Parathyroid adenoma (tissue), 2 donors: ENCODE measurements around the gene PCDH8.

Experiments used
- H2AFZ ChIP-seq: fragments of 300-600 bp; sonication (generic); one replicate; pipeline ENCODE4 v1.7.0; 2017; ENCODE audit warnings: antibody characterized with exemption, mild to moderate bottlenecking
- H3K27ac ChIP-seq: fragments of 300-600 bp; sonication (generic); one replicate; pipeline ENCODE4 v1.7.0; 2017
- H3K27me3 ChIP-seq: fragments of 300-600 bp; sonication (generic); one replicate; pipeline ENCODE4 v1.7.0; 2017; ENCODE audit warnings: low read length; ENCODE audit not compliant: control insufficient read depth, insufficient read depth
- H3K36me3 ChIP-seq: fragments of 300-600 bp; sonication (generic); one replicate; pipeline ENCODE4 v1.7.0; 2017; ENCODE audit warnings: low read length; ENCODE audit not compliant: control insufficient read depth, insufficient read depth
- H3K4me1 ChIP-seq: fragments of 300-600 bp; sonication (generic); one replicate; pipeline ENCODE4 v1.7.0; 2017; ENCODE audit warnings: control low read depth
- H3K4me2 ChIP-seq: fragments of 300-600 bp; sonication (generic); one replicate; pipeline ENCODE4 v1.7.0; 2017; ENCODE audit warnings: low read length
- H3K4me3 ChIP-seq: fragments of 300-600 bp; sonication (generic); one replicate; pipeline ENCODE4 v1.7.0; 2017; ENCODE audit warnings: low read depth, low read length
- H3K79me2 ChIP-seq: fragments of 300-600 bp; sonication (generic); one replicate; pipeline ENCODE4 v1.7.0; 2017; ENCODE audit warnings: control low read depth
- H3K9ac ChIP-seq: fragments of 300-600 bp; sonication (generic); one replicate; pipeline ENCODE4 v1.7.0; 2017; ENCODE audit warnings: mild to moderate bottlenecking
- H3K9me3 ChIP-seq: fragments of 300-600 bp; sonication (generic); one replicate; pipeline ENCODE4 v1.7.0; 2017; ENCODE audit warnings: low read length; ENCODE audit not compliant: control insufficient read depth
- TF ChIP-seq, protein P1 (sequence below): fragments of 300-600 bp; sonication (generic); IDR thresholded peaks from one replicate; pipeline ENCODE4 v1.7.0; 2017; ENCODE audit warnings: antibody characterized with exemption, mild to moderate bottlenecking
- donor health status: primary hyperparathyroidism.

The PCDH8 gene

DNA sequence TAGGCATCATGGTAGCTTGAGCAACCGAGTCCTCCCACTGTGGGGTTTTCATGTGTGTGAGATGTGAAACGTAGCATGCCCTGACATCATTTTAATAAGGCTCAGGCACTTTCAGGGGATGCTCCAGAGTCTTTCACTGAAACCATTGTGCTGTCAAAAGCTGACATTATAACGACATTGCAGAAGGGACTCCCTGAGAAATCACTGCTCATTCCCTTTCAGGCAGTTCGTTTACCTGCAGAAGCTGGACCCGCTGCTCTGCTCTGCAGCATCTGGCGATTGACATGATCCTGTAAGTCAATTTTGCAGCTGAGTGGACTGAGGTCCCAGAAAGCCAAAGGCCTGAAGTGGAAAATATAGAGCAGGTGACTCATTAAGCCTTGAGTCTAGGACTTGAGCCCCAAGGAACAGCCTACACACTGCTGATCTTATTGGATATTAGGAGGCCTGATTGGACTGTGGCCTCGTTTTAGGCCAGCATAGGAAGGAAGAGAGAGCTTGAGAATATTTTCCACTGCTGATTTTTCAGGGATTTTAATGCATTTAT lies 54.9 kb downstream of the PCDH8 start:
- Histone ChIP-seq H3K9me3 (no peaks in the 10 kb centered on the region), H3K36me3 (no peaks in the 10 kb centered on the region), H3K9ac (no peak overlapping the region), H3K4me1 (no peaks in the 10 kb centered on the region), H2AFZ (no peak overlapping the region), H3K4me3 (no peak overlapping the region), H3K4me2 (no peak overlapping the region), H3K27me3 (no peaks in the 10 kb centered on the region), H3K27ac (no peak overlapping the region), H3K79me2 (no peaks in the 10 kb centered on the region)
- TF ChIP-seq, protein P1, sequence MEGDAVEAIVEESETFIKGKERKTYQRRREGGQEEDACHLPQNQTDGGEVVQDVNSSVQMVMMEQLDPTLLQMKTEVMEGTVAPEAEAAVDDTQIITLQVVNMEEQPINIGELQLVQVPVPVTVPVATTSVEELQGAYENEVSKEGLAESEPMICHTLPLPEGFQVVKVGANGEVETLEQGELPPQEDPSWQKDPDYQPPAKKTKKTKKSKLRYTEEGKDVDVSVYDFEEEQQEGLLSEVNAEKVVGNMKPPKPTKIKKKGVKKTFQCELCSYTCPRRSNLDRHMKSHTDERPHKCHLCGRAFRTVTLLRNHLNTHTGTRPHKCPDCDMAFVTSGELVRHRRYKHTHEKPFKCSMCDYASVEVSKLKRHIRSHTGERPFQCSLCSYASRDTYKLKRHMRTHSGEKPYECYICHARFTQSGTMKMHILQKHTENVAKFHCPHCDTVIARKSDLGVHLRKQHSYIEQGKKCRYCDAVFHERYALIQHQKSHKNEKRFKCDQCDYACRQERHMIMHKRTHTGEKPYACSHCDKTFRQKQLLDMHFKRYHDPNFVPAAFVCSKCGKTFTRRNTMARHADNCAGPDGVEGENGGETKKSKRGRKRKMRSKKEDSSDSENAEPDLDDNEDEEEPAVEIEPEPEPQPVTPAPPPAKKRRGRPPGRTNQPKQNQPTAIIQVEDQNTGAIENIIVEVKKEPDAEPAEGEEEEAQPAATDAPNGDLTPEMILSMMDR = no peak
